Central memory CD4-positive, alpha-beta T cell (primary cell): ENCODE results near the gene LRFN2.

Source experiments
- DNase-seq: peaks from one replicate; pipeline ENCODE4 v3.0.0; 2022

Gene LRFN2

GRCh38 chr6:40469323-40469722, 117.8 kb downstream of the LRFN2 start:
- no peak for DNase-seq

- DNase-seq, result no peak
These were observed 120.1 kb downstream of the LRFN2 start for GRCh38 chr6:40466986-40467539.

GRCh38 chr6:40461643-40462042, 125.5 kb downstream of the LRFN2 start:
- DNase-seq, result no peak

GRCh38 chr6:40460380-40460779, 126.8 kb downstream of the LRFN2 start:
- no peak for DNase-seq

GRCh38 chr6:40457261-40457660, 129.9 kb downstream of the LRFN2 start:
- no peak for DNase-seq

- no peak for DNase-seq
These were observed 130.7 kb downstream of the LRFN2 start for GRCh38 chr6:40456390-40457013.

GRCh38 chr6:40455686-40456389, 131.3 kb downstream of the LRFN2 start:
- no peak for DNase-seq

GRCh38 chr6:40450483-40450882, 136.7 kb downstream of the LRFN2 start:
- no peak for DNase-seq

GRCh38 chr6:40444811-40445210, 142.4 kb downstream of the LRFN2 start:
- no peak for DNase-seq

- no peak for DNase-seq
These were observed 142.9 kb downstream of the LRFN2 start for GRCh38 chr6:40444312-40444711.

GRCh38 chr6:40443842-40444241, 143.3 kb downstream of the LRFN2 start:
- no peak for DNase-seq

- no peak for DNase-seq
These were observed 144.6 kb downstream of the LRFN2 start for GRCh38 chr6:40442591-40442990.

GRCh38 chr6:40441150-40441549, 146.0 kb downstream of the LRFN2 start:
- no peak for DNase-seq

GRCh38 chr6:40440053-40440452, 147.1 kb downstream of the LRFN2 start:
- no peak for DNase-seq

GRCh38 chr6:40439026-40439800, 148.0 kb downstream of the LRFN2 start:
- DNase-seq, result no peak

GRCh38 chr6:40438246-40438887, 148.8 kb downstream of the LRFN2 start:
- no peak for DNase-seq

GRCh38 chr6:40437631-40438030, 149.5 kb downstream of the LRFN2 start:
- DNase-seq, result no peak

GRCh38 chr6:40436685-40437604, 150.2 kb downstream of the LRFN2 start:
- no peak for DNase-seq

GRCh38 chr6:40432982-40433381, 154.2 kb downstream of the LRFN2 start:
- no peak for DNase-seq

GRCh38 chr6:40431706-40432105, 155.5 kb downstream of the LRFN2 start:
- no peak for DNase-seq

GRCh38 chr6:40427196-40427595, 160.0 kb downstream of the LRFN2 start:
- no peak for DNase-seq
